DMS114 treated with DMSO at 0.1 percent for 48 hours (cell line): Measurements from ENCODE around the gene SH3GL1.

ENCODE experiments used
- DNase-seq: peaks from one replicate; lab custom pipeline; 2025; ENCODE audit not compliant: unreplicated experiment; lab: John Stamatoyannopoulos, UW

The SH3GL1 gene

GRCh38 chr19:4322942-4323665, 77.2 kb downstream of the SH3GL1 start:
- no peak for DNase-seq

- no peak for DNase-seq
Observed at GRCh38 chr19:4320419-4320818, 79.9 kb downstream of the SH3GL1 start.

GRCh38 chr19:4319067-4319718, 81.2 kb downstream of the SH3GL1 start:
- no peak for DNase-seq

- DNase-seq, result no peak
Observed at GRCh38 chr19:4318460-4318859, 81.9 kb downstream of the SH3GL1 start.

GRCh38 chr19:4316956-4317355, 83.4 kb downstream of the SH3GL1 start:
- no peak for DNase-seq

- DNase-seq, result no peak
Observed at GRCh38 chr19:4313847-4314490, 86.4 kb downstream of the SH3GL1 start.
